ENCODE results near the gene NAIF1.

The NAIF1 gene

GRCh38 chr9:128101690-128102089 lies 34.6 kb upstream of the NAIF1 start:
- no peak for DNase-seq

GRCh38 chr9:128101231-128101661 lies 34.1 kb upstream of the NAIF1 start:
- DNase-seq: no peak

- no peak for DNase-seq
These were observed 33.5 kb upstream of the NAIF1 start for GRCh38 chr9:128100581-128100980.

GRCh38 chr9:128099932-128100491 lies 32.9 kb upstream of the NAIF1 start:
- no peak for DNase-seq

GRCh38 chr9:128099231-128099931 lies 32.3 kb upstream of the NAIF1 start:
- DNase-seq: no peak

GRCh38 chr9:128098297-128099230 lies 31.4 kb upstream of the NAIF1 start:
- peak; percentile 91 for DNase-seq

GRCh38 chr9:128097543-128098296 lies 30.6 kb upstream of the NAIF1 start:
- no peak for DNase-seq

GRCh38 chr9:128096616-128097536 lies 29.8 kb upstream of the NAIF1 start:
- no peak for DNase-seq

GRCh38 chr9:128094950-128095544 lies 27.9 kb upstream of the NAIF1 start:
- DNase-seq: no peak

GRCh38 chr9:128094166-128094949 lies 27.2 kb upstream of the NAIF1 start:
- peak; percentile 66 for DNase-seq

- no peak for DNase-seq
These were observed 25.9 kb upstream of the NAIF1 start for GRCh38 chr9:128093011-128093410.

GRCh38 chr9:128092199-128092977 lies 25.3 kb upstream of the NAIF1 start:
- DNase-seq: no peak

GRCh38 chr9:128091571-128091970 lies 24.5 kb upstream of the NAIF1 start:
- no peak for DNase-seq

- no peak for DNase-seq
These were observed 24.0 kb upstream of the NAIF1 start for GRCh38 chr9:128091144-128091543.

GRCh38 chr9:128089299-128089698 lies 22.2 kb upstream of the NAIF1 start:
- DNase-seq: no peak

- DNase-seq: no peak
These were observed 21.3 kb upstream of the NAIF1 start for GRCh38 chr9:128088253-128088945.

- no peak for DNase-seq
These were observed 20.1 kb upstream of the NAIF1 start for GRCh38 chr9:128087262-128087661.

GRCh38 chr9:128085943-128086342 lies 18.8 kb upstream of the NAIF1 start:
- no peak for DNase-seq

- no peak for DNase-seq
These were observed 17.6 kb upstream of the NAIF1 start for GRCh38 chr9:128084746-128085145.
